Upper lobe of left lung (tissue), 4 donors: ENCODE data around the gene HSD11B2.

Source experiments
- EP300 ChIP-seq, 4 donors: sonication (generic); formaldehyde crosslinking; IDR thresholded peaks; one replicate each; pipeline ENCODE4 v1.5.1; 2017; ENCODE audit warnings: antibody characterized with exemption in 4 of 4, control low read depth in 2 of 4
- POLR2AphosphoS5 ChIP-seq, 2 donors: sonication (generic); formaldehyde crosslinking; IDR thresholded peaks; one replicate each; pipeline ENCODE4 v1.5.1; 2017; ENCODE audit warnings: antibody characterized with exemption in 2 of 2

DNA sequence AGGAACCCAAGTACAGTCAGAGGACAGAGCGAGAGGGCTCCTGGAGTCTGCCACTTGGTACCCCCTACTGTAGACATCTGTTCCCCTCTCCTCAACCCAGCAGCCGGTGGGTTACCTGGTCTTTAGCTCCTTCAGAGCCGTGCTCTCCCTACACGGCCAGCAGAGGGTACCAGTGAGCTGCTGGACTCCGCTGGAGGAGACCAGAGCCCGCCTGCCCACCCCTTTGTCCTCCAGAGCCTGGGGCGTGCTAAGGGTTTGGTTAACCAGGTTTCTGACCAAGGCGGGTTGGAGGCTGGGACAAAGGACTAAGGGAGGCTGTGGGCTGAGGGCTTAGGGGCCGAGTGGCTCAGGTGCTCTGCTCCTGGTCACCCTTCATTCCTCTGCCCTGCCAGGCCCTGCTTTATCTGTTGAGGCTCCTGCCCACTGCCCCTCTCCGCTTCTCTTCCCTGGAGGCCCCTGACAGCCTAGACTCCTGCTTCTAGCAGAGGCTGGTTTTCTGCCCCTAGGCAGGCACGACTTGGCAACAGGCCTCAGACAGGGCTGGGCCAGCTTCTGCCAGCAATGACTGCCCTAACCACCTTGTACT, 2.7 kb upstream of the HSD11B2 start:
- TF ChIP-seq EP300 (IDR thresholded peaks at IDR 0.05) (no peak), POLR2AphosphoS5 (IDR thresholded peaks at IDR 0.05) (no peak)
